GM06990 (cell line): ENCODE measurements around the gene PNMA8B.

Experiments
- DNase-seq: peaks from one replicate; pipeline ENCODE4 v3.0.0-alpha.2; 2011; ENCODE audit not compliant: insufficient read length; ENCODE audit errors: extremely low read depth
- H3K27me3 ChIP-seq: replicated peaks from 2 replicates; pipeline ENCODE4 v1.6.0; 2011; ENCODE audit warnings: low read length; ENCODE audit not compliant: control insufficient read depth, insufficient read depth
- H3K36me3 ChIP-seq: 2 replicates; pipeline ENCODE4 v1.5.1; 2011; ENCODE audit warnings: low read length; ENCODE audit not compliant: control insufficient read depth, insufficient read depth
- H3K4me3 ChIP-seq: replicated peaks from 2 replicates; pipeline ENCODE4 v1.5.1; 2011; ENCODE audit warnings: low read depth, mild to moderate bottlenecking, control low read depth, low read length
- CTCF ChIP-seq: IDR thresholded peaks from 2 replicates; pipeline ENCODE4 v1.5.1; 2011; ENCODE audit warnings: low read length, control low read depth, mild to moderate bottlenecking, inconsistent platforms; ENCODE audit not compliant: insufficient read depth, poor library complexity, severe bottlenecking

PNMA8B gene

GRCh38 chr19:46461537-46461936, 34.1 kb downstream of the PNMA8B start:
- no peak for TF ChIP-seq CTCF
- H3K4me3 ChIP-seq, result no peak overlapping the region
- H3K36me3 ChIP-seq, result no peaks in the 10 kb centered on the region
- DNase-seq, result no peak
- peaks cover 1% of the 10 kb centered on the region for H3K27me3 ChIP-seq

GRCh38 chr19:46460981-46461380, 34.7 kb downstream of the PNMA8B start:
- TF ChIP-seq CTCF, result no peak
- Histone ChIP-seq H3K4me3 (no peak overlapping the region), H3K36me3 (no peaks in the 10 kb centered on the region), H3K27me3 (peaks cover 1% of the 10 kb centered on the region)
- DNase-seq, result no peak

GRCh38 chr19:46460055-46460454, 35.6 kb downstream of the PNMA8B start:
- H3K4me3 ChIP-seq, result no peak overlapping the region
- H3K27me3 ChIP-seq, result peaks cover 1% of the 10 kb centered on the region
- no peak for TF ChIP-seq CTCF
- DNase-seq, result no peak
- no peaks in the 10 kb centered on the region for H3K36me3 ChIP-seq

GRCh38 chr19:46456930-46457329, 38.7 kb downstream of the PNMA8B start:
- H3K27me3 ChIP-seq, result peaks cover 1% of the 10 kb centered on the region
- no peak for TF ChIP-seq CTCF
- H3K36me3 ChIP-seq, result no peaks in the 10 kb centered on the region
- DNase-seq, result no peak
- H3K4me3 ChIP-seq, result no peak overlapping the region

GRCh38 chr19:46454244-46454643, 41.4 kb downstream of the PNMA8B start:
- Histone ChIP-seq H3K4me3 (no peak overlapping the region), H3K27me3 (no peaks in the 10 kb centered on the region), H3K36me3 (no peaks in the 10 kb centered on the region)
- TF ChIP-seq CTCF, result no peak
- no peak for DNase-seq

GRCh38 chr19:46453661-46454060, 42.0 kb downstream of the PNMA8B start:
- DNase-seq, result no peak
- Histone ChIP-seq H3K27me3 (no peaks in the 10 kb centered on the region), H3K36me3 (no peaks in the 10 kb centered on the region), H3K4me3 (no peak overlapping the region)
- TF ChIP-seq CTCF, result no peak
